B cell (primary cell): Measurements from ENCODE around the gene PPP2R2B. TPM values are rescaled to one million over a fixed set of nuclear protein-coding genes. Genes with fewer than 3 reads are reported as not detected.
"Not testable (repeated sequence)": the region's sequence is repeated elsewhere in the genome, so short reads cannot be mapped to it uniquely, and the experiment has no call there.

Experiments used
- ATAC-seq: fragments of 200-7000 bp; cut with Tn5 transposase; one replicate; pipeline ENCODE4 v1.10.0; 2021; ENCODE audit warnings: low read depth, mild to moderate bottlenecking, moderate number of reproducible peaks, moderate library complexity
- CTCF ChIA-PET: fragments of 350-600 bp; sonication (Branson Sonifier 250); formaldehyde crosslinking; loops from one replicate; lab custom pipeline; 2021; ENCODE audit warnings: antibody characterized with exemption, inconsistent platforms; lab: Charles Lee
- POLR2A ChIA-PET: fragments of 350-600 bp; sonication (Branson Sonifier 250); formaldehyde crosslinking; loops from one replicate; lab custom pipeline; 2021; ENCODE audit warnings: antibody characterized with exemption; lab: Charles Lee
- DNase-seq: peaks from one replicate; pipeline ENCODE4 v3.0.0; 2013
- H2AFZ ChIP-seq: 2 replicates; pipeline ENCODE4 v1.6.1; 2012; ENCODE audit warnings: mild to moderate bottlenecking, low read depth, low read length; ENCODE audit not compliant: insufficient read depth, poor library complexity, severe bottlenecking
- H3K27ac ChIP-seq, 2 donors: 1 replicate in 1 of 2; 2 replicates in 1 of 2; pipeline ENCODE4 v1.5.1; 2012 to 2013; ENCODE audit warnings: low read length in 2 of 2, mild to moderate bottlenecking in 2 of 2, moderate library complexity in 1 of 2
- H3K27me3 ChIP-seq, 4 experiments: fragments of 200-600 bp in 1 of 4; sonication (generic) in 1 of 4; replicated peaks in 1 of 4; 1 replicate in 2 of 4; 2 replicates in 2 of 4; pipeline versions ENCODE4 v1.6.1 to v1.7.0; 2013 to 2016; ENCODE audit warnings: low read length in 3 of 4, mild to moderate bottlenecking in 2 of 4, mixed read lengths in 1 of 4, moderate library complexity in 1 of 4; ENCODE audit not compliant: insufficient read depth in 4 of 4, control insufficient read depth in 3 of 4; ENCODE audit errors: control extremely low read depth in 1 of 4
- H3K36me3 ChIP-seq, 2 experiments: replicated peaks in 1 of 2; 1 replicate in 1 of 2; 2 replicates in 1 of 2; pipeline versions ENCODE4 v1.6.1 to v1.7.1; 2013; ENCODE audit warnings: low read length in 1 of 2; ENCODE audit not compliant: insufficient read depth in 2 of 2, control insufficient read depth in 1 of 2; ENCODE audit errors: control extremely low read depth in 1 of 2, extremely low read depth in 1 of 2
- H3K4me1 ChIP-seq, 2 donors: fragments of 200-600 bp in 1 of 2; sonication (generic) in 1 of 2; 1 replicate in 1 of 2; 2 replicates in 1 of 2; pipeline versions ENCODE4 v1.5.1 to v1.6.1; 2013 to 2017; ENCODE audit warnings: low read length in 2 of 2; ENCODE audit not compliant: control insufficient read depth in 2 of 2, insufficient read depth in 2 of 2
- H3K4me2 ChIP-seq: replicated peaks from 2 replicates; pipeline ENCODE3; 2012; ENCODE audit warnings: mild to moderate bottlenecking, low read depth, low read length; ENCODE audit not compliant: poor library complexity, severe bottlenecking
- H3K4me3 ChIP-seq, 5 experiments: fragments of 200-600 bp in 1 of 5; sonication (generic) in 1 of 5; 1 replicate in 3 of 5; 2 replicates in 2 of 5; pipeline versions ENCODE4 v1.5.1 to v1.7.0; 2011 to 2016; ENCODE audit warnings: low read length in 4 of 5, mild to moderate bottlenecking in 4 of 5, low read depth in 2 of 5, control low read depth in 1 of 5, moderate library complexity in 1 of 5; ENCODE audit not compliant: insufficient read depth in 1 of 5; ENCODE audit errors: control extremely low read depth in 1 of 5, extremely low read depth in 1 of 5
- H3K79me2 ChIP-seq: fragments of 200-600 bp; sonication (generic); one replicate; pipeline ENCODE4 v1.6.0; 2016; ENCODE audit warnings: low read length; ENCODE audit not compliant: control insufficient read depth, insufficient read depth
- H3K9ac ChIP-seq: fragments of 200-600 bp; sonication (generic); 2 replicates; pipeline ENCODE4 v1.6.1; 2017; ENCODE audit warnings: mild to moderate bottlenecking, low read length, moderate library complexity
- H3K9me3 ChIP-seq, 3 donors: one replicate each; pipeline versions ENCODE4 v1.6.1 to v1.7.1; 2013; ENCODE audit warnings: low read length in 2 of 3; ENCODE audit not compliant: control insufficient read depth in 2 of 3, insufficient read depth in 1 of 3; ENCODE audit errors: control extremely low read depth in 1 of 3
- H4K20me1 ChIP-seq: 2 replicates; pipeline ENCODE4 v1.6.0; 2012; ENCODE audit warnings: mild to moderate bottlenecking, low read length; ENCODE audit not compliant: insufficient read depth, control insufficient read depth, poor library complexity, severe bottlenecking
- H3K27ac Mint-ChIP-seq: one replicate; pipeline ENCODE4 v1.8.0; 2021; ENCODE audit warnings: mixed read lengths
- H3K27me3 Mint-ChIP-seq: one replicate; pipeline ENCODE4 v1.8.0; 2021; ENCODE audit warnings: mixed read lengths
- H3K4me1 Mint-ChIP-seq: one replicate; pipeline ENCODE4 v1.8.0; 2021; ENCODE audit warnings: mixed read lengths
- H3K4me3 Mint-ChIP-seq: one replicate; pipeline ENCODE4 v1.8.0; 2021; ENCODE audit warnings: mixed read lengths
- H3K9me3 Mint-ChIP-seq: one replicate; pipeline ENCODE4 v1.8.0; 2022; ENCODE audit warnings: mixed read lengths; ENCODE audit not compliant: insufficient read depth
- CTCF ChIP-seq: fragments of 200-600 bp; IDR thresholded peaks from one replicate; pipeline ENCODE4 v1.8.0; 2022; ENCODE audit warnings: antibody characterized with exemption, mild to moderate bottlenecking
- EZH2 ChIP-seq: IDR thresholded peaks from 2 replicates; pipeline ENCODE4 v1.6.1; 2012; ENCODE audit warnings: borderline replicate concordance, low read depth, mild to moderate bottlenecking, moderate library complexity, low read length; ENCODE audit not compliant: insufficient read depth, poor library complexity, severe bottlenecking
- WGBS: methylation state at CpG from one replicate; pipeline ENCODE4 v1.1.5; 2013; ENCODE audit warnings: missing lambda C conversion rate; ENCODE audit not compliant: insufficient coverage; 5-methylcytosine and 5-hydroxymethylcytosine counted together
- intact Hi-C: fragments of 100-400 bp; cut with micrococcal nuclease; formaldehyde crosslinking; loops from one replicate; pipeline ENCODE4 v1.10.0; 2022
- polyA plus RNA-seq: library from polyadenylated mRNA; depleted of rRNA; stranded (reverse); fragments of >200 nt; gene quantifications from 2 replicates; pipeline ENCODE4 v1.2.3, GENCODE V29; 2012
- total RNA-seq, 2 donors: library from RNA; stranded (reverse); fragments of 120-200 nt in 1 of 2; gene quantifications; 1 replicate in 1 of 2; 2 replicates in 1 of 2; pipeline versions ENCODE4 v1.2.3 to v1.2.4, GENCODE V29; 2013 to 2022

Gene PPP2R2B
- total and polyA plus RNA-seq, 2 donors (not counting 1 experiment from before 2014, with no cell fraction given), result 0.03 TPM; not detected in 1

GRCh38 chr5:146731909-146732659 is 146.5 kb downstream of the PPP2R2B start:
- H3K4me1 Mint-ChIP-seq, result no peaks in the 10 kb centered on the region
- ATAC-seq, result no peak
- CTCF ChIA-PET, result no interaction called here

GRCh38 chr5:146728746-146729145 is 149.8 kb downstream of the PPP2R2B start:
- H3K27ac ChIP-seq, H2AFZ ChIP-seq, POLR2A ChIA-PET, H3K4me3 ChIP-seq, H3K27me3 ChIP-seq, H3K27me3 Mint-ChIP-seq, H3K9ac ChIP-seq, H3K4me2 ChIP-seq, H3K4me1 ChIP-seq, H3K4me1 Mint-ChIP-seq, intact Hi-C loops, H4K20me1 ChIP-seq, H3K79me2 ChIP-seq, ATAC-seq, H3K27ac Mint-ChIP-seq, H3K9me3 ChIP-seq, H3K36me3 ChIP-seq, DNase-seq, CTCF ChIA-PET, H3K4me3 Mint-ChIP-seq: not testable (repeated sequence)
- peaks cover 12% of the 10 kb centered on the region for H3K9me3 Mint-ChIP-seq
- 100% methylated on average over 2 of the region's 3 CpGs for whole genome bisulfite sequencing

More at GRCh38 chr5:146731909-146732659, 146.5 kb downstream of the PPP2R2B start:
- no peak overlapping the region for H3K4me3 Mint-ChIP-seq
- H3K9me3 Mint-ChIP-seq, result peaks cover 12% of the 10 kb centered on the region
- no CpG with 5 or more reads among the region's 5 CpGs for WGBS
- Histone ChIP-seq H3K4me2 (no peak overlapping the region), H3K79me2 (no peaks in the 10 kb centered on the region), H3K9me3 (peaks cover 0 to 8% (median 4%) of the 10 kb centered on the region in 3 donors), H4K20me1 (no peaks in the 10 kb centered on the region), H3K36me3 (no peaks in the 10 kb centered on the region), H3K27me3 (no peaks in the 10 kb centered on the region), H3K4me3 (no peak overlapping the region), H3K9ac (no peak overlapping the region), H3K27ac (no peak overlapping the region), H2AFZ (no peak overlapping the region), H3K4me1 (no peaks in the 10 kb centered on the region)
- TF ChIP-seq EZH2 (no peak), CTCF (no peak)
- DNase-seq, result no peak
- H3K27ac Mint-ChIP-seq, result no peak overlapping the region
- POLR2A ChIA-PET, result no interaction called here
- intact Hi-C loops, result no loop called here
- H3K27me3 Mint-ChIP-seq, result no peaks in the 10 kb centered on the region
